WTC11 (cell line): ENCODE data around the gene SND1. TPM values are rescaled to one million over a fixed set of nuclear protein-coding genes. Genes with fewer than 3 reads are reported as not detected.
A peak's percentile ranks its signal among the peaks of the same experiment; 100 is the strongest.
"Not testable (repeated sequence)": the region's sequence is repeated elsewhere in the genome, so short reads cannot be mapped to it uniquely, and the experiment has no call there.

Source experiments
- ATAC-seq: fragments of 200-7000 bp; cut with Tn5 transposase; 2 replicates; pipeline ENCODE4 v1.10.0; 2021; ENCODE audit warnings: mild to moderate bottlenecking, moderate library complexity
- CTCF ChIA-PET: fragments of 300-600 bp; sonication (Branson Sonifier 250); formaldehyde crosslinking; loops from one replicate; lab custom pipeline; 2021; ENCODE audit warnings: antibody characterized with exemption; lab: Charles Lee
- POLR2A ChIA-PET: fragments of 350-600 bp; sonication (Branson Sonifier 250); formaldehyde crosslinking; loops from one replicate; lab custom pipeline; 2021; ENCODE audit warnings: antibody characterized with exemption; lab: Charles Lee
- DNase-seq: peaks from one replicate; pipeline ENCODE4 v3.0.0; 2021; ENCODE audit warnings: low spot score
- H3K27ac Mint-ChIP-seq: 2 replicates; pipeline ENCODE4 v1.8.0; 2021; ENCODE audit warnings: mixed read lengths
- H3K27me3 Mint-ChIP-seq: 2 replicates; pipeline ENCODE4 v1.8.0; 2021; ENCODE audit warnings: low read depth, mild to moderate bottlenecking, moderate library complexity, mixed read lengths
- H3K36me3 Mint-ChIP-seq: 2 replicates; pipeline ENCODE4 v1.8.0; 2021; ENCODE audit warnings: mixed read lengths
- H3K4me1 Mint-ChIP-seq: 2 replicates; pipeline ENCODE4 v1.8.0; 2022; ENCODE audit warnings: mixed read lengths
- H3K4me3 Mint-ChIP-seq: 2 replicates; pipeline ENCODE4 v1.8.0; 2021; ENCODE audit warnings: mild to moderate bottlenecking, moderate library complexity, mixed read lengths
- H3K9me3 Mint-ChIP-seq: 2 replicates; pipeline ENCODE4 v1.8.0; 2021; ENCODE audit warnings: mixed read lengths
- AR ChIP-seq: fragments of 250-450 bp; sonication (Bioruptor Pico); IDR thresholded peaks from 2 replicates; pipeline ENCODE4 v1.9.0; 2021; ENCODE audit warnings: mild to moderate bottlenecking
- CBFB ChIP-seq: sonication (generic); formaldehyde crosslinking; IDR thresholded peaks from 2 replicates; pipeline ENCODE4 v1.8.1; 2022; ENCODE audit warnings: mild to moderate bottlenecking, low read depth, missing genetic modification reagents
- CDX4 ChIP-seq: fragments of 250-450 bp; sonication (Bioruptor Pico); IDR thresholded peaks from 2 replicates; pipeline ENCODE4 v1.9.0; 2021; ENCODE audit warnings: moderate library complexity, mild to moderate bottlenecking, inconsistent platforms, borderline replicate concordance
- CREB1 ChIP-seq: sonication (generic); formaldehyde crosslinking; IDR thresholded peaks from 2 replicates; pipeline ENCODE4 v1.8.0; 2023; ENCODE audit warnings: mild to moderate bottlenecking, missing genetic modification reagents
- E2F1 ChIP-seq: sonication (generic); formaldehyde crosslinking; IDR thresholded peaks from 2 replicates; pipeline ENCODE4 v1.8.0; 2022; ENCODE audit warnings: mild to moderate bottlenecking, missing genetic modification reagents
- EMX1 ChIP-seq: fragments of 250-450 bp; sonication (Bioruptor Pico); IDR thresholded peaks from 2 replicates; pipeline ENCODE4 v1.8.0; 2021; ENCODE audit warnings: mild to moderate bottlenecking
- ETV6 ChIP-seq: sonication (generic); formaldehyde crosslinking; IDR thresholded peaks from 2 replicates; pipeline ENCODE4 v1.8.1; 2022; ENCODE audit warnings: mild to moderate bottlenecking, missing genetic modification reagents
- FOXK1 ChIP-seq: sonication (generic); formaldehyde crosslinking; IDR thresholded peaks from 2 replicates; pipeline ENCODE4 v1.8.0; 2022; ENCODE audit warnings: mild to moderate bottlenecking, moderate library complexity, missing genetic modification reagents
- GRHL2 ChIP-seq: fragments of 250-450 bp; sonication (Bioruptor Pico); IDR thresholded peaks from 2 replicates; pipeline ENCODE4 v1.8.0; 2022; ENCODE audit warnings: mild to moderate bottlenecking, moderate library complexity; ENCODE audit not compliant: insufficient replicate concordance, severe bottlenecking
- IRF2 ChIP-seq: sonication (generic); formaldehyde crosslinking; IDR thresholded peaks from 2 replicates; pipeline ENCODE4 v1.8.0; 2022; ENCODE audit warnings: low read depth, missing genetic modification reagents, borderline replicate concordance
- JUN ChIP-seq: sonication (generic); formaldehyde crosslinking; IDR thresholded peaks from 2 replicates; pipeline ENCODE4 v1.8.0; 2023; ENCODE audit warnings: mild to moderate bottlenecking, missing genetic modification reagents
- MXD4 ChIP-seq: fragments of 250-450 bp; sonication (Bioruptor Pico); IDR thresholded peaks from 2 replicates; pipeline ENCODE4 v1.8.0; 2021; ENCODE audit warnings: mild to moderate bottlenecking, moderate library complexity, borderline replicate concordance
- NFE2L1 ChIP-seq: sonication (generic); formaldehyde crosslinking; IDR thresholded peaks from 2 replicates; pipeline ENCODE4 v1.8.1; 2023; ENCODE audit warnings: missing genetic modification reagents
- NR1H2 ChIP-seq: sonication (generic); formaldehyde crosslinking; IDR thresholded peaks from 2 replicates; pipeline ENCODE4 v1.9.0; 2021; ENCODE audit warnings: mild to moderate bottlenecking, moderate library complexity, missing genetic modification reagents
- RORB ChIP-seq: fragments of 250-450 bp; sonication (Bioruptor Pico); IDR thresholded peaks from 2 replicates; pipeline ENCODE4 v1.9.0; 2021; ENCODE audit warnings: mild to moderate bottlenecking
- TP53 ChIP-seq: sonication (generic); formaldehyde crosslinking; IDR thresholded peaks from 2 replicates; pipeline ENCODE4 v1.8.1; 2023; ENCODE audit warnings: mild to moderate bottlenecking, missing genetic modification reagents
- ZMAT4 ChIP-seq: fragments of 250-450 bp; sonication (Bioruptor Pico); IDR thresholded peaks from 2 replicates; pipeline ENCODE4 v1.9.0; 2021; ENCODE audit warnings: mild to moderate bottlenecking
- ZNF121 ChIP-seq: sonication (generic); formaldehyde crosslinking; IDR thresholded peaks from 2 replicates; pipeline ENCODE4 v1.8.0; 2023; ENCODE audit warnings: missing genetic modification reagents
- ZNF396 ChIP-seq: fragments of 250-450 bp; sonication (Bioruptor Pico); IDR thresholded peaks from 2 replicates; pipeline ENCODE4 v1.8.0; 2021; ENCODE audit warnings: mild to moderate bottlenecking, moderate library complexity, borderline replicate concordance
- ZNF416 ChIP-seq: fragments of 250-450 bp; sonication (Bioruptor Pico); IDR thresholded peaks from 2 replicates; pipeline ENCODE4 v1.9.0; 2021; ENCODE audit warnings: mild to moderate bottlenecking, inconsistent platforms
- total RNA-seq: library from RNA; stranded (reverse); gene quantifications from 3 replicates; pipeline ENCODE4 v1.2.3, GENCODE V29; 2021

Gene SND1
- total RNA-seq, 1 experiment from 2014 or later = 261 TPM

- H3K9me3 Mint-ChIP-seq = peaks cover 12% of the 10 kb centered on the region
- ATAC-seq (no peak), DNase-seq (no peak)
- ChIA-PET CTCF (no interaction called here), POLR2A (no interaction called here)
- H3K36me3 Mint-ChIP-seq = peaks cover 40% of the 10 kb centered on the region
- no peak overlapping the region for H3K4me3 Mint-ChIP-seq
- H3K27me3 Mint-ChIP-seq = no peaks in the 10 kb centered on the region
- TF ChIP-seq TP53 (CRISPR knock-in tag) (no peak), ZNF121 (CRISPR knock-in tag) (peak; percentile 60), MXD4 (CRISPR knock-in tag) (no peak)
- peaks cover 50% of the 10 kb centered on the region for H3K4me1 Mint-ChIP-seq
- H3K27ac Mint-ChIP-seq = no peak overlapping the region
These were observed 19.3 kb downstream of the SND1 start for GRCh38 chr7:127671341-127671740.

- peaks cover 53% of the 10 kb centered on the region for H3K36me3 Mint-ChIP-seq
- peak; percentile 93 for ATAC-seq
- TF ChIP-seq ETV6 (CRISPR knock-in tag) = peak; percentile 97
- TF ChIP-seq CBFB = no peak
- TF ChIP-seq CDX4 (CRISPR knock-in tag) = no peak
- TF ChIP-seq, all 79 proteins: peak for 1
- ChIA-PET POLR2A (no interaction called here), CTCF (interaction anchor here (1.2 to 1.3 kb wide), 2 partner anchors 45 to 119 kb away, joined by 6 read pairs; no protein-coding TSS in a partner anchor)
- H3K27me3 Mint-ChIP-seq = no peaks in the 10 kb centered on the region
- no peak for DNase-seq
- H3K4me3 Mint-ChIP-seq = no peak overlapping the region
- H3K27ac Mint-ChIP-seq = peak overlapping the region; percentile 71
- H3K4me1 Mint-ChIP-seq = peaks cover 45% of the 10 kb centered on the region
- H3K9me3 Mint-ChIP-seq = peaks cover 14% of the 10 kb centered on the region
These were observed 21.9 kb downstream of the SND1 start for GRCh38 chr7:127673902-127674301.

GRCh38 chr7:127674361-127674760 lies 22.4 kb downstream of the SND1 start:
- Mint-ChIP-seq H3K4me1 (peaks cover 44% of the 10 kb centered on the region), H3K27me3 (no peaks in the 10 kb centered on the region), H3K9me3 (peaks cover 17% of the 10 kb centered on the region), H3K36me3 (peaks cover 55% of the 10 kb centered on the region), H3K27ac (0 out of 2 replicates have a peak overlapping the region, but pooled peaks have one; percentile 39), H3K4me3 (no peak overlapping the region)
- ATAC-seq (no peak), DNase-seq (no peak)
- CTCF ChIA-PET = interaction anchor here (0.6 to 1.3 kb wide), 3 partner anchors 45 to 142 kb away, joined by 3 to 6 read pairs (median 6); no protein-coding TSS in a partner anchor
- POLR2A ChIA-PET = no interaction called here
- TF ChIP-seq JUN = no peak
- TF ChIP-seq NFE2L1 (CRISPR knock-in tag) = no peak
- TF ChIP-seq ZNF416 (CRISPR knock-in tag) = no peak
- TF ChIP-seq ZMAT4 = no peak
- TF ChIP-seq ZNF396 (CRISPR knock-in tag) = no peak

- peaks cover 57% of the 10 kb centered on the region for H3K36me3 Mint-ChIP-seq
- POLR2A ChIA-PET, DNase-seq, H3K27me3 Mint-ChIP-seq, H3K4me3 Mint-ChIP-seq, H3K27ac Mint-ChIP-seq, ATAC-seq: not testable (repeated sequence)
- TF ChIP-seq ZNF121 (CRISPR knock-in tag) = peak; percentile 88
- H3K9me3 Mint-ChIP-seq = peaks cover 23% of the 10 kb centered on the region
- peaks cover 47% of the 10 kb centered on the region for H3K4me1 Mint-ChIP-seq
- CTCF ChIA-PET = interaction anchor here (0.6 kb wide), 1 partner anchor 141 kb away, joined by 3 read pairs; no protein-coding TSS in a partner anchor
These were observed 22.9 kb downstream of the SND1 start for GRCh38 chr7:127674923-127675322.

GRCh38 chr7:127675721-127676120 lies 23.7 kb downstream of the SND1 start:
- Mint-ChIP-seq H3K4me3 (no peak overlapping the region), H3K9me3 (peaks cover 31% of the 10 kb centered on the region), H3K27ac (peak overlapping the region; percentile 17), H3K27me3 (no peaks in the 10 kb centered on the region), H3K4me1 (peaks cover 52% of the 10 kb centered on the region), H3K36me3 (peaks cover 62% of the 10 kb centered on the region)
- ATAC-seq = no peak
- TF ChIP-seq AR (CRISPR knock-in tag) (no peak), GRHL2 (no peak), E2F1 (no peak), IRF2 (CRISPR knock-in tag) (no peak), CREB1 (CRISPR knock-in tag) (no peak), FOXK1 (no peak), EMX1 (CRISPR knock-in tag) (no peak), NR1H2 (no peak), RORB (CRISPR knock-in tag) (no peak)
- CTCF ChIA-PET = no interaction called here
- POLR2A ChIA-PET = no interaction called here
- no peak for DNase-seq
